GM23248 (cell line): ENCODE measurements around the gene FMN2. TPM values are rescaled to one million over a fixed set of nuclear protein-coding genes. Genes with fewer than 3 reads are reported as not detected.

Source experiments
- DNase-seq: peaks from one replicate; pipeline ENCODE4 v3.0.0-alpha.2; 2015
- H2AFZ ChIP-seq: fragments of 200-600 bp; sonication (generic); 2 replicates; pipeline ENCODE4 v1.6.1; 2016; ENCODE audit warnings: antibody characterized with exemption
- H3F3A ChIP-seq: fragments of 200-600 bp; sonication (generic); 2 replicates; pipeline ENCODE4 v1.6.1; 2016; ENCODE audit warnings: mild to moderate bottlenecking, antibody characterized with exemption, mixed run types; ENCODE audit not compliant: insufficient read depth
- H3K27ac ChIP-seq: fragments of 200-600 bp; sonication (generic); 2 replicates; pipeline ENCODE4 v1.5.1; 2016; ENCODE audit warnings: mild to moderate bottlenecking
- H3K27me3 ChIP-seq: fragments of 200-600 bp; sonication (generic); replicated peaks from 2 replicates; pipeline ENCODE4 v1.6.1; 2016; ENCODE audit warnings: mild to moderate bottlenecking; ENCODE audit not compliant: insufficient read depth
- H3K36me3 ChIP-seq: fragments of 200-600 bp; sonication (generic); 2 replicates; pipeline ENCODE4 v1.6.1; 2016; ENCODE audit warnings: low read depth, mild to moderate bottlenecking
- H3K4me1 ChIP-seq: fragments of 200-600 bp; sonication (generic); 2 replicates; pipeline ENCODE4 v1.6.1; 2016; ENCODE audit warnings: mild to moderate bottlenecking; ENCODE audit not compliant: insufficient read depth
- H3K4me2 ChIP-seq: fragments of 200-600 bp; sonication (generic); one replicate; pipeline ENCODE4 v1.6.1; 2016; ENCODE audit warnings: mild to moderate bottlenecking; ENCODE audit not compliant: unreplicated experiment
- H3K4me3 ChIP-seq: fragments of 200-600 bp; sonication (generic); 2 replicates; pipeline ENCODE4 v1.5.1; 2016; ENCODE audit warnings: mild to moderate bottlenecking
- H3K79me2 ChIP-seq: fragments of 200-600 bp; sonication (generic); 2 replicates; pipeline ENCODE4 v1.6.1; 2016; ENCODE audit warnings: mild to moderate bottlenecking; ENCODE audit not compliant: insufficient read depth
- H3K9ac ChIP-seq: fragments of 200-600 bp; sonication (generic); 2 replicates; pipeline ENCODE4 v1.6.1; 2016; ENCODE audit warnings: mild to moderate bottlenecking
- H3K9me2 ChIP-seq: fragments of 200-600 bp; sonication (generic); 2 replicates; pipeline ENCODE4 v1.6.1; 2016; ENCODE audit warnings: mixed run types, mild to moderate bottlenecking, moderate library complexity; ENCODE audit not compliant: insufficient read depth
- H3K9me3 ChIP-seq: fragments of 200-600 bp; sonication (generic); one replicate; pipeline ENCODE4 v1.6.1; 2017; ENCODE audit warnings: low read depth
- H4K20me1 ChIP-seq: fragments of 200-600 bp; sonication (generic); 2 replicates; pipeline ENCODE4 v1.6.0; 2016; ENCODE audit not compliant: insufficient read depth
- EZH2 ChIP-seq: fragments of 200-600 bp; sonication (generic); IDR thresholded peaks from 2 replicates; pipeline ENCODE4 v1.6.1; 2018; ENCODE audit warnings: antibody characterized with exemption, mild to moderate bottlenecking; ENCODE audit not compliant: insufficient read depth, poor library complexity, severe bottlenecking
- EZH2phosphoT487 ChIP-seq: fragments of 200-600 bp; sonication (generic); IDR thresholded peaks from 2 replicates; pipeline ENCODE4 v1.6.1; 2018; ENCODE audit warnings: antibody characterized with exemption, moderate library complexity, mild to moderate bottlenecking, low read depth; ENCODE audit not compliant: insufficient read depth
- WGBS, 2 experiments: methylation state at CpG; one replicate each; pipeline ENCODE4 v1.1.6; 2015 to 2017; ENCODE audit warnings: low lambda C conversion rate in 2 of 2, low coverage in 1 of 2; ENCODE audit errors: missing lambda C conversion rate in 2 of 2; 5-methylcytosine and 5-hydroxymethylcytosine counted together
- in situ Hi-C: fragments of 300-500 bp; cut with MboI; formaldehyde crosslinking; loops from 2 replicates; pipeline ENCODE4 v1.15.0; 2020
- polyA plus RNA-seq: library from polyadenylated mRNA; unstranded; fragments of >200 nt; fragmentation: Nextera tagmentation; extraction: Ambion mirVana; gene quantifications from 2 replicates; pipeline ENCODE4 v1.2.1, GENCODE V29; 2016
- total RNA-seq: library from RNA; depleted of rRNA; stranded (reverse); fragments of >200 nt; shearing (Covaris generic); gene quantifications from 2 replicates; pipeline ENCODE4 v1.2.3, GENCODE V29; 2014

Gene FMN2
- total and polyA plus RNA-seq, 2 experiments from 2014 or later: 78.2 to 114 TPM

- WGBS, 2 experiments: 78 to 80% methylated on average over 16 of the region's 16 CpGs
- peaks cover 90% of the 10 kb centered on the region for H3K79me2 ChIP-seq
- no peaks in the 10 kb centered on the region for H3K27me3 ChIP-seq
- H3K4me1 ChIP-seq: no peaks in the 10 kb centered on the region
- H4K20me1 ChIP-seq: no peaks in the 10 kb centered on the region; the same call in none of the 2 replicates
- H3K9ac ChIP-seq: no peak overlapping the region
- H3K27ac ChIP-seq: no peak overlapping the region
- no peak for DNase-seq
- in situ Hi-C loops: no loop called here
- no peak overlapping the region for H3K4me3 ChIP-seq
- H2AFZ ChIP-seq: no peak overlapping the region
- peaks cover 4% of the 10 kb centered on the region; the same call in 1 of the 2 replicates for H3K9me2 ChIP-seq
- TF ChIP-seq EZH2 (no peak), EZH2phosphoT487 (no peak)
- no peak overlapping the region for H3K4me2 ChIP-seq
- H3K9me3 ChIP-seq: no peaks in the 10 kb centered on the region
- H3F3A ChIP-seq: peaks cover 12% of the 10 kb centered on the region; the same call in 1 of the 2 replicates
- H3K36me3 ChIP-seq: no peaks in the 10 kb centered on the region
Measured at GRCh38 chr1:240116831-240117769, 25.4 kb downstream of the FMN2 start.

- DNase-seq: no peak
- Histone ChIP-seq H2AFZ (no peak overlapping the region), H3K9me2 (peaks cover 4% of the 10 kb centered on the region; the same call in 1 of the 2 replicates), H3K27me3 (no peaks in the 10 kb centered on the region), H3K4me2 (no peak overlapping the region), H3F3A (peaks cover 12% of the 10 kb centered on the region; the same call in 1 of the 2 replicates), H3K4me1 (no peaks in the 10 kb centered on the region), H3K79me2 (peaks cover 89% of the 10 kb centered on the region), H4K20me1 (no peaks in the 10 kb centered on the region; the same call in none of the 2 replicates), H3K4me3 (no peak overlapping the region), H3K9me3 (no peaks in the 10 kb centered on the region), H3K27ac (no peak overlapping the region), H3K36me3 (no peaks in the 10 kb centered on the region), H3K9ac (no peak overlapping the region)
- 53 to 63% methylated on average over 3 of the region's 3 CpGs for WGBS, 2 experiments
- in situ Hi-C loops: no loop called here
- TF ChIP-seq EZH2phosphoT487 (no peak), EZH2 (no peak)
Measured at GRCh38 chr1:240117930-240118329, 26.2 kb downstream of the FMN2 start.

GRCh38 chr1:240122639-240123613 lies 31.2 kb downstream of the FMN2 start:
- no peaks in the 10 kb centered on the region for H3K9me3 ChIP-seq
- no peak for DNase-seq
- no peaks in the 10 kb centered on the region for H3K9me2 ChIP-seq
- peaks cover 24% of the 10 kb centered on the region for H3K36me3 ChIP-seq
- H3F3A ChIP-seq: peaks cover 16% of the 10 kb centered on the region; the same call in 1 of the 2 replicates
- WGBS, 2 experiments: 61 to 63% methylated on average over 20 of the region's 20 CpGs
- no peaks in the 10 kb centered on the region; the same call in none of the 2 replicates for H4K20me1 ChIP-seq
- no peaks in the 10 kb centered on the region for H3K27me3 ChIP-seq
- H3K9ac ChIP-seq: no peak overlapping the region
- H3K4me3 ChIP-seq: no peak overlapping the region
- no peak overlapping the region for H3K4me2 ChIP-seq
- in situ Hi-C loops: no loop called here
- no peak for TF ChIP-seq EZH2phosphoT487
- no peak for TF ChIP-seq EZH2
- peaks cover 80% of the 10 kb centered on the region for H3K79me2 ChIP-seq
- no peak overlapping the region for H3K27ac ChIP-seq
- H2AFZ ChIP-seq: no peak overlapping the region
- H3K4me1 ChIP-seq: no peaks in the 10 kb centered on the region

- H3K27ac ChIP-seq: no peak overlapping the region
- 81 to 82% methylated on average over 6 of the region's 6 CpGs for WGBS, 2 experiments
- H3K9ac ChIP-seq: no peak overlapping the region
- peaks cover 4% of the 10 kb centered on the region; the same call in 1 of the 2 replicates for H3F3A ChIP-seq
- in situ Hi-C loops: no loop called here
- H3K9me3 ChIP-seq: no peaks in the 10 kb centered on the region
- no peaks in the 10 kb centered on the region for H3K9me2 ChIP-seq
- H3K79me2 ChIP-seq: peaks cover 74% of the 10 kb centered on the region
- H3K36me3 ChIP-seq: peaks cover 24% of the 10 kb centered on the region
- H3K4me3 ChIP-seq: no peak overlapping the region
- TF ChIP-seq EZH2: no peak
- no peak overlapping the region for H3K4me2 ChIP-seq
- H3K27me3 ChIP-seq: no peaks in the 10 kb centered on the region
- H3K4me1 ChIP-seq: no peaks in the 10 kb centered on the region
- DNase-seq: peak; percentile 28
- no peak overlapping the region for H2AFZ ChIP-seq
- no peaks in the 10 kb centered on the region for H4K20me1 ChIP-seq
Measured at GRCh38 chr1:240126821-240127220, 35.1 kb downstream of the FMN2 start.
